Measurements from ENCODE around the gene CHCHD4.

The CHCHD4 gene

GRCh38 chr3:14156201-14156600 lies 31.5 kb upstream of the CHCHD4 start:
- no peak for TF ChIP-seq CTCF (IDR thresholded peaks at IDR 0.05; ENCODE audit: control extremely low read depth, extremely low read depth, low read depth, missing control alignments)
- ChIA-PET POLR2A (no interaction called here), CTCF (interaction anchor here (1.2 kb wide), 1 partner anchor 10 kb away, joined by 3 read pairs; no protein-coding TSS in a partner anchor)
- DNase-seq (ENCODE audit: extremely low spot score), result no peak

GRCh38 chr3:14154895-14155440 lies 30.3 kb upstream of the CHCHD4 start:
- DNase-seq (ENCODE audit: extremely low spot score), result no peak
- TF ChIP-seq CTCF (IDR thresholded peaks at IDR 0.05; ENCODE audit: control extremely low read depth, extremely low read depth, low read depth, missing control alignments), result no peak
- ChIA-PET POLR2A (no interaction called here), CTCF (interaction anchor here (1.0 to 1.2 kb wide), 3 partner anchors 9 to 14 kb away, joined by 3 read pairs; no protein-coding TSS in a partner anchor)

- no peak for TF ChIP-seq CTCF (IDR thresholded peaks at IDR 0.05; ENCODE audit: control extremely low read depth, extremely low read depth, low read depth, missing control alignments)
- no peak for DNase-seq (ENCODE audit: extremely low spot score)
- ChIA-PET CTCF (interaction anchor here (1.0 to 1.3 kb wide), 3 partner anchors 10 to 20 kb away, joined by 3 to 4 read pairs (median 3); no protein-coding TSS in a partner anchor), POLR2A (no interaction called here)
These were observed 29.6 kb upstream of the CHCHD4 start for GRCh38 chr3:14154276-14154675.

- POLR2A ChIA-PET, result no interaction called here
These were observed 29.0 kb upstream of the CHCHD4 start for GRCh38 chr3:14153663-14154062.

GRCh38 chr3:14152963-14153355 lies 28.3 kb upstream of the CHCHD4 start:
- TF ChIP-seq CTCF (IDR thresholded peaks at IDR 0.05; ENCODE audit: control extremely low read depth, extremely low read depth, low read depth, missing control alignments), result no peak
- CTCF ChIA-PET, result interaction anchor here (0.6 to 1.9 kb wide), 5 partner anchors 9 to 41 kb away, joined by 3 to 4 read pairs (median 3); partner anchors contain the start of genes LSM3 and XPC
- POLR2A ChIA-PET, result no interaction called here
- no peak for DNase-seq (ENCODE audit: extremely low spot score)

More at GRCh38 chr3:14153663-14154062, 29.0 kb upstream of the CHCHD4 start:
- no peak for TF ChIP-seq CTCF (IDR thresholded peaks at IDR 0.05; ENCODE audit: control extremely low read depth, extremely low read depth, low read depth, missing control alignments)
- DNase-seq (ENCODE audit: extremely low spot score), result no peak
- CTCF ChIA-PET, result interaction anchor here (1.0 to 1.9 kb wide), 3 partner anchors 19 to 42 kb away, joined by 3 to 4 read pairs (median 4); partner anchors contain the start of genes LSM3 and XPC

- no peak for DNase-seq (ENCODE audit: extremely low spot score)
- CTCF ChIA-PET, result interaction anchor here (0.6 to 1.9 kb wide), 5 partner anchors 9 to 26 kb away, joined by 3 to 5 read pairs (median 3); partner anchors contain the start of genes LSM3 and XPC
- no peak for TF ChIP-seq CTCF (IDR thresholded peaks at IDR 0.05; ENCODE audit: control extremely low read depth, extremely low read depth, low read depth, missing control alignments)
- POLR2A ChIA-PET, result no interaction called here
These were observed 27.7 kb upstream of the CHCHD4 start for GRCh38 chr3:14152233-14152962.
